ENCODE data around the gene MGST2.
"Not testable (repeated sequence)": the region's sequence is repeated elsewhere in the genome, so short reads cannot be mapped to it uniquely, and the experiment has no call there.

MGST2 gene

GRCh38 chr4:139630126-139630495 is 35.5 kb upstream of the MGST2 start:
- Histone ChIP-seq H3K9me3 (ENCODE audit: control insufficient read depth in 5 of 5, low read length in 5 of 5) (no peaks in the 10 kb centered on the region), H3K9ac (ENCODE audit: low read length in 5 of 5) (no peak overlapping the region), H3K4me3 (ENCODE audit: low read depth in 1 of 5, low read length in 5 of 5) (no peak overlapping the region), H3K27ac (ENCODE audit: low read depth, low read length) (no peak overlapping the region), H3K27me3 (ENCODE audit: control insufficient read depth in 5 of 5, insufficient read depth in 4 of 5, low read length in 5 of 5) (no peaks in the 10 kb centered on the region), H3K4me1 (ENCODE audit: control insufficient read depth in 5 of 5, insufficient read depth in 5 of 5, low read length in 5 of 5) (peaks cover 0 to 12% (median 7%) of the 10 kb centered on the region in 5 donors), H3K36me3 (ENCODE audit: control insufficient read depth in 5 of 5, insufficient read depth in 5 of 5, low read length in 5 of 5) (no peaks in the 10 kb centered on the region)

- no peaks in the 10 kb centered on the region for H3K27me3 ChIP-seq (ENCODE audit: control insufficient read depth in 5 of 5, insufficient read depth in 4 of 5, low read length in 5 of 5)
- H3K27ac ChIP-seq (ENCODE audit: low read depth, low read length): no peak overlapping the region
- H3K9me3 ChIP-seq (ENCODE audit: control insufficient read depth in 5 of 5, low read length in 5 of 5): no peaks in the 10 kb centered on the region
- H3K36me3 ChIP-seq (ENCODE audit: control insufficient read depth in 5 of 5, insufficient read depth in 5 of 5, low read length in 5 of 5): no peaks in the 10 kb centered on the region
- peaks cover 0 to 12% (median 7%) of the 10 kb centered on the region in 5 donors for H3K4me1 ChIP-seq (ENCODE audit: control insufficient read depth in 5 of 5, insufficient read depth in 5 of 5, low read length in 5 of 5)
- H3K4me3 ChIP-seq (ENCODE audit: low read depth in 1 of 5, low read length in 5 of 5): no peak overlapping the region
- H3K9ac ChIP-seq (ENCODE audit: low read length in 5 of 5): no peak overlapping the region
Observed at GRCh38 chr4:139630991-139631390, 34.6 kb upstream of the MGST2 start.

- H3K4me1 ChIP-seq (ENCODE audit: control insufficient read depth in 5 of 5, insufficient read depth in 5 of 5, low read length in 5 of 5): peaks cover 0 to 12% (median 7%) of the 10 kb centered on the region in 5 donors
- H3K27ac ChIP-seq (ENCODE audit: low read depth, low read length): no peak overlapping the region
- H3K36me3 ChIP-seq (ENCODE audit: control insufficient read depth in 5 of 5, insufficient read depth in 5 of 5, low read length in 5 of 5): no peaks in the 10 kb centered on the region
- H3K27me3 ChIP-seq (ENCODE audit: control insufficient read depth in 5 of 5, insufficient read depth in 4 of 5, low read length in 5 of 5): no peaks in the 10 kb centered on the region
- no peaks in the 10 kb centered on the region for H3K9me3 ChIP-seq (ENCODE audit: control insufficient read depth in 5 of 5, low read length in 5 of 5)
- no peak overlapping the region for H3K4me3 ChIP-seq (ENCODE audit: low read depth in 1 of 5, low read length in 5 of 5)
- no peak overlapping the region for H3K9ac ChIP-seq (ENCODE audit: low read length in 5 of 5)
Observed at GRCh38 chr4:139631791-139632190, 33.8 kb upstream of the MGST2 start.

GRCh38 chr4:139632739-139633138 is 32.9 kb upstream of the MGST2 start:
- not testable (repeated sequence) for H3K4me3 ChIP-seq (ENCODE audit: low read depth in 1 of 5, low read length in 5 of 5); H3K9me3 ChIP-seq (ENCODE audit: control insufficient read depth in 5 of 5, low read length in 5 of 5); H3K9ac ChIP-seq (ENCODE audit: low read length in 5 of 5); H3K36me3 ChIP-seq (ENCODE audit: control insufficient read depth in 5 of 5, insufficient read depth in 5 of 5, low read length in 5 of 5); H3K27me3 ChIP-seq (ENCODE audit: control insufficient read depth in 5 of 5, insufficient read depth in 4 of 5, low read length in 5 of 5); H3K27ac ChIP-seq (ENCODE audit: low read depth, low read length)
- peaks cover 0 to 12% (median 7%) of the 10 kb centered on the region in 5 donors for H3K4me1 ChIP-seq (ENCODE audit: control insufficient read depth in 5 of 5, insufficient read depth in 5 of 5, low read length in 5 of 5)

GRCh38 chr4:139633195-139633594 is 32.4 kb upstream of the MGST2 start:
- no peaks in the 10 kb centered on the region for H3K36me3 ChIP-seq (ENCODE audit: control insufficient read depth in 5 of 5, insufficient read depth in 5 of 5, low read length in 5 of 5)
- H3K4me1 ChIP-seq (ENCODE audit: control insufficient read depth in 5 of 5, insufficient read depth in 5 of 5, low read length in 5 of 5): peaks cover 0 to 12% (median 7%) of the 10 kb centered on the region in 5 donors
- H3K4me3 ChIP-seq (ENCODE audit: low read depth in 1 of 5, low read length in 5 of 5): peak overlapping the region in 4 of 5 donors; percentile 40 to 54 (median 46)
- no peak overlapping the region for H3K9ac ChIP-seq (ENCODE audit: low read length in 5 of 5)
- peaks cover 0 to 5% (median 0%) of the 10 kb centered on the region in 5 donors for H3K9me3 ChIP-seq (ENCODE audit: control insufficient read depth in 5 of 5, low read length in 5 of 5)
- no peaks in the 10 kb centered on the region for H3K27me3 ChIP-seq (ENCODE audit: control insufficient read depth in 5 of 5, insufficient read depth in 4 of 5, low read length in 5 of 5)
- no peak overlapping the region for H3K27ac ChIP-seq (ENCODE audit: low read depth, low read length)

- no peak overlapping the region for H3K27ac ChIP-seq (ENCODE audit: low read depth, low read length)
Observed at GRCh38 chr4:139633661-139634060, 32.0 kb upstream of the MGST2 start.

GRCh38 chr4:139635966-139636365 is 29.7 kb upstream of the MGST2 start:
- H3K36me3 ChIP-seq (ENCODE audit: control insufficient read depth in 5 of 5, insufficient read depth in 5 of 5, low read length in 5 of 5): no peaks in the 10 kb centered on the region
- no peak overlapping the region for H3K9ac ChIP-seq (ENCODE audit: low read length in 5 of 5)
- no peaks in the 10 kb centered on the region for H3K27me3 ChIP-seq (ENCODE audit: control insufficient read depth in 5 of 5, insufficient read depth in 4 of 5, low read length in 5 of 5)
- H3K9me3 ChIP-seq (ENCODE audit: control insufficient read depth in 5 of 5, low read length in 5 of 5): peaks cover 2 to 19% (median 16%) of the 10 kb centered on the region in 5 donors
- no peak overlapping the region for H3K27ac ChIP-seq (ENCODE audit: low read depth, low read length)
- no peak overlapping the region for H3K4me3 ChIP-seq (ENCODE audit: low read depth in 1 of 5, low read length in 5 of 5)
- peaks cover 0 to 8% (median 7%) of the 10 kb centered on the region in 5 donors for H3K4me1 ChIP-seq (ENCODE audit: control insufficient read depth in 5 of 5, insufficient read depth in 5 of 5, low read length in 5 of 5)

More at GRCh38 chr4:139633661-139634060, 32.0 kb upstream of the MGST2 start:
- H3K9ac ChIP-seq (ENCODE audit: low read length in 5 of 5): no peak overlapping the region
- H3K36me3 ChIP-seq (ENCODE audit: control insufficient read depth in 5 of 5, insufficient read depth in 5 of 5, low read length in 5 of 5): no peaks in the 10 kb centered on the region
- H3K27me3 ChIP-seq (ENCODE audit: control insufficient read depth in 5 of 5, insufficient read depth in 4 of 5, low read length in 5 of 5): no peaks in the 10 kb centered on the region
- peak overlapping the region in 4 of 5 donors; percentile 40 to 54 (median 46) for H3K4me3 ChIP-seq (ENCODE audit: low read depth in 1 of 5, low read length in 5 of 5)
- H3K4me1 ChIP-seq (ENCODE audit: control insufficient read depth in 5 of 5, insufficient read depth in 5 of 5, low read length in 5 of 5): peaks cover 0 to 12% (median 7%) of the 10 kb centered on the region in 5 donors
- peaks cover 0 to 9% (median 4%) of the 10 kb centered on the region in 5 donors for H3K9me3 ChIP-seq (ENCODE audit: control insufficient read depth in 5 of 5, low read length in 5 of 5)

GRCh38 chr4:139638306-139638705 is 27.3 kb upstream of the MGST2 start:
- not testable (repeated sequence) for H3K9ac ChIP-seq (ENCODE audit: low read length in 5 of 5); H3K4me3 ChIP-seq (ENCODE audit: low read depth in 1 of 5, low read length in 5 of 5); H3K4me1 ChIP-seq (ENCODE audit: control insufficient read depth in 5 of 5, insufficient read depth in 5 of 5, low read length in 5 of 5)

GRCh38 chr4:139639654-139640053 is 26.0 kb upstream of the MGST2 start:
- peaks cover 2 to 19% (median 16%) of the 10 kb centered on the region in 5 donors for H3K9me3 ChIP-seq (ENCODE audit: control insufficient read depth in 5 of 5, low read length in 5 of 5)
- no peaks in the 10 kb centered on the region for H3K36me3 ChIP-seq (ENCODE audit: control insufficient read depth in 5 of 5, insufficient read depth in 5 of 5, low read length in 5 of 5)
- no peaks in the 10 kb centered on the region for H3K4me1 ChIP-seq (ENCODE audit: control insufficient read depth in 5 of 5, insufficient read depth in 5 of 5, low read length in 5 of 5)
- H3K27me3 ChIP-seq (ENCODE audit: control insufficient read depth in 5 of 5, insufficient read depth in 4 of 5, low read length in 5 of 5): no peaks in the 10 kb centered on the region
- no peak overlapping the region for H3K4me3 ChIP-seq (ENCODE audit: low read depth in 1 of 5, low read length in 5 of 5)
- no peak overlapping the region for H3K27ac ChIP-seq (ENCODE audit: low read depth, low read length)
- no peak overlapping the region for H3K9ac ChIP-seq (ENCODE audit: low read length in 5 of 5)

More at GRCh38 chr4:139638306-139638705, 27.3 kb upstream of the MGST2 start:
- H3K27ac ChIP-seq (ENCODE audit: low read depth, low read length); H3K36me3 ChIP-seq (ENCODE audit: control insufficient read depth in 5 of 5, insufficient read depth in 5 of 5, low read length in 5 of 5); H3K27me3 ChIP-seq (ENCODE audit: control insufficient read depth in 5 of 5, insufficient read depth in 4 of 5, low read length in 5 of 5): not testable (repeated sequence)
- H3K9me3 ChIP-seq (ENCODE audit: control insufficient read depth in 5 of 5, low read length in 5 of 5): peaks cover 2 to 19% (median 16%) of the 10 kb centered on the region in 5 donors

GRCh38 chr4:139641218-139641617 is 24.4 kb upstream of the MGST2 start:
- Histone ChIP-seq H3K27ac (ENCODE audit: low read depth, low read length) (no peak overlapping the region), H3K9me3 (ENCODE audit: control insufficient read depth in 5 of 5, low read length in 5 of 5) (peaks cover 2 to 19% (median 16%) of the 10 kb centered on the region in 5 donors), H3K4me1 (ENCODE audit: control insufficient read depth in 5 of 5, insufficient read depth in 5 of 5, low read length in 5 of 5) (no peaks in the 10 kb centered on the region), H3K4me3 (ENCODE audit: low read depth in 1 of 5, low read length in 5 of 5) (no peak overlapping the region), H3K36me3 (ENCODE audit: control insufficient read depth in 5 of 5, insufficient read depth in 5 of 5, low read length in 5 of 5) (no peaks in the 10 kb centered on the region), H3K27me3 (ENCODE audit: control insufficient read depth in 5 of 5, insufficient read depth in 4 of 5, low read length in 5 of 5) (no peaks in the 10 kb centered on the region), H3K9ac (ENCODE audit: low read length in 5 of 5) (no peak overlapping the region)

Data from subcutaneous abdominal adipose tissue (tissue), 5 donors.